ENCODE measurements around the gene PCDH9. TPM values are rescaled to one million over a fixed set of nuclear protein-coding genes. Genes with fewer than 3 reads are reported as not detected.

PCDH9 gene
- total and polyA plus RNA-seq, 2 of the 4 experiments (the other 2 are of a cell fraction) = 2.2 to 10.2 TPM

DNA sequence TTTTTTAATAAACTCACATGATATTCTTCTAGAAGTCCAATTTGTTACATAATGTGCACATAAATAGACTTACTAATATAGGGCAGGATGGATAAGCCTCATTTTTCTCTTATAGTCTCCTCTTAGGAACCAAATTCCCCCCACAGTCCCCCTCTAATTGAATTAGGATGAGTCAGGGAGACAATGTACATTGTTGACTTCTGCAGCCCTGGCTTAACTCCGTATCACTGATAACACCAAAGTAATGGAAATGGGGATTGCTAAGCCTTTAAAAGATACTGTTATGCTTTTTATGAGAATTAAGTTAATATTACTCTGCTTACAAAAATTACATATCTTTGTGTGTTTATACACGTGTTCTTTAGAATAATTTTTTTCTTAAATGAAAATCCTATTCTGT, 5.1 kb upstream of the PCDH9 start:
- no peaks in the 10 kb centered on the region for H3K79me1 ChIP-seq (ENCODE audit: low read depth in 1 of 2, low read length in 2 of 2)
- H3K9ac ChIP-seq (ENCODE audit: low read depth, low read length) = no peak overlapping the region
- no peaks in the 10 kb centered on the region for H3K36me3 ChIP-seq (ENCODE audit: control insufficient read depth, insufficient read depth, low read length)
- BruUV-seq (replicated peaks) = no TSS peak
- ChIA-PET POLR2A (ENCODE audit: unreplicated experiment) (no interaction called here), CTCF (no interaction called here)
- no peak overlapping the region for H3K23ac ChIP-seq (ENCODE audit: low read depth, low read length)
- dilution Hi-C loops (cut with HindIII; ENCODE audit: low sequenced_read_pairs, unreplicated experiment) (no loop called here), in situ Hi-C loops (cut with MboI; ENCODE audit: low sequenced_read_pairs) (no loop called here), intact Hi-C loops (cut with micrococcal nuclease) (loop anchor here (5.0 kb wide), 1 partner anchor 1578 kb away; no protein-coding TSS in a partner anchor)
- H3K56ac ChIP-seq (ENCODE audit: extremely low read depth, insufficient read depth, low read length) = no peak overlapping the region
- no peak overlapping the region for H2BK5ac ChIP-seq (ENCODE audit: low read depth, low read length, poor library complexity, severe bottlenecking)
- no peaks in the 10 kb centered on the region for H3K9me1 ChIP-seq (ENCODE audit: insufficient read depth, low read length)
- no peak overlapping the region for H2AK5ac ChIP-seq (ENCODE audit: low read depth, low read length)
- no peaks in the 10 kb centered on the region for H3K27me3 ChIP-seq (ENCODE audit: control insufficient read depth, insufficient read depth, low read length)
- H4K8ac ChIP-seq (ENCODE audit: low read depth in 2 of 2, low read length in 2 of 2) = no peak overlapping the region
- H2BK20ac ChIP-seq (ENCODE audit: low read depth, low read length) = no peak overlapping the region
- H3K9me3 ChIP-seq (ENCODE audit: control insufficient read depth, insufficient read depth, low read length) = no peaks in the 10 kb centered on the region
- no CpG with 5 or more reads among the region's 2 CpGs for WGBS, 2 experiments (ENCODE audit: extremely low coverage in 2 of 2, insufficient read length in 1 of 2)
- no peak overlapping the region for H3K18ac ChIP-seq (ENCODE audit: low read depth, low read length)
- no peak overlapping the region for H2BK120ac ChIP-seq (ENCODE audit: low read depth, low read length)
- no peak overlapping the region for H3K27ac ChIP-seq (ENCODE audit: insufficient read depth, low read length)
- H4K20me1 ChIP-seq (ENCODE audit: insufficient read depth, low read length) = no peaks in the 10 kb centered on the region
- no peak overlapping the region for H4K91ac ChIP-seq (ENCODE audit: insufficient read depth, low read depth, low read length)
- ATAC-seq (ENCODE audit: low read depth) = no peak
- no peak overlapping the region for H3K14ac ChIP-seq (replicated peaks; ENCODE audit: low read depth, low read length)
- DNase-seq = no peak
- no peak overlapping the region for H2AK9ac ChIP-seq (replicated peaks; ENCODE audit: low read depth, low read length, poor library complexity)
- H3K4me3 ChIP-seq (ENCODE audit: insufficient read depth, low read depth, low read length) = no peak overlapping the region
- H3K4me1 ChIP-seq (ENCODE audit: control insufficient read depth, insufficient read depth, low read length) = no peaks in the 10 kb centered on the region
- TF ChIP-seq, protein P1, sequence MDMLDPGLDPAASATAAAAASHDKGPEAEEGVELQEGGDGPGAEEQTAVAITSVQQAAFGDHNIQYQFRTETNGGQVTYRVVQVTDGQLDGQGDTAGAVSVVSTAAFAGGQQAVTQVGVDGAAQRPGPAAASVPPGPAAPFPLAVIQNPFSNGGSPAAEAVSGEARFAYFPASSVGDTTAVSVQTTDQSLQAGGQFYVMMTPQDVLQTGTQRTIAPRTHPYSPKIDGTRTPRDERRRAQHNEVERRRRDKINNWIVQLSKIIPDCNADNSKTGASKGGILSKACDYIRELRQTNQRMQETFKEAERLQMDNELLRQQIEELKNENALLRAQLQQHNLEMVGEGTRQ (IDR thresholded peaks at IDR 0.05; ENCODE audit: low read depth, low read length) = no peak
- TF ChIP-seq CHD1 (IDR thresholded peaks at IDR 0.05; ENCODE audit: low read depth, low read length) (no peak), POLR2A (IDR thresholded peaks at IDR 0.05; ENCODE audit: low read depth, low read length) (no peak), RAD21 (IDR thresholded peaks at IDR 0.05; ENCODE audit: low read length) (no peak), FOS (IDR thresholded peaks at IDR 0.05; ENCODE audit: low read depth, low read length) (no peak), RFX5 (IDR thresholded peaks at IDR 0.05; ENCODE audit: low read depth, low read length) (no peak), SMC3 (IDR thresholded peaks at IDR 0.05; ENCODE audit: low read depth, low read length) (no peak), BHLHE40 (IDR thresholded peaks at IDR 0.05; ENCODE audit: low read depth, low read length) (no peak), NFE2L2 (IDR thresholded peaks at IDR 0.05; ENCODE audit: low read depth, low read length) (no peak)
- TF ChIP-seq, protein P2, sequence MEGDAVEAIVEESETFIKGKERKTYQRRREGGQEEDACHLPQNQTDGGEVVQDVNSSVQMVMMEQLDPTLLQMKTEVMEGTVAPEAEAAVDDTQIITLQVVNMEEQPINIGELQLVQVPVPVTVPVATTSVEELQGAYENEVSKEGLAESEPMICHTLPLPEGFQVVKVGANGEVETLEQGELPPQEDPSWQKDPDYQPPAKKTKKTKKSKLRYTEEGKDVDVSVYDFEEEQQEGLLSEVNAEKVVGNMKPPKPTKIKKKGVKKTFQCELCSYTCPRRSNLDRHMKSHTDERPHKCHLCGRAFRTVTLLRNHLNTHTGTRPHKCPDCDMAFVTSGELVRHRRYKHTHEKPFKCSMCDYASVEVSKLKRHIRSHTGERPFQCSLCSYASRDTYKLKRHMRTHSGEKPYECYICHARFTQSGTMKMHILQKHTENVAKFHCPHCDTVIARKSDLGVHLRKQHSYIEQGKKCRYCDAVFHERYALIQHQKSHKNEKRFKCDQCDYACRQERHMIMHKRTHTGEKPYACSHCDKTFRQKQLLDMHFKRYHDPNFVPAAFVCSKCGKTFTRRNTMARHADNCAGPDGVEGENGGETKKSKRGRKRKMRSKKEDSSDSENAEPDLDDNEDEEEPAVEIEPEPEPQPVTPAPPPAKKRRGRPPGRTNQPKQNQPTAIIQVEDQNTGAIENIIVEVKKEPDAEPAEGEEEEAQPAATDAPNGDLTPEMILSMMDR (conservative IDR thresholded peaks at IDR 0.05; ENCODE audit: low read depth, low read length) = no peak
- no peak overlapping the region for H3K4me2 ChIP-seq (ENCODE audit: low read depth, low read length)
- no peak overlapping the region for H4K5ac ChIP-seq (ENCODE audit: low read depth, low read length)
- H2AFZ ChIP-seq (replicated peaks; ENCODE audit: low read length, poor library complexity) = no peak overlapping the region
- H2BK15ac ChIP-seq (ENCODE audit: low read depth, low read length) = no peak overlapping the region
- H3K4ac ChIP-seq (ENCODE audit: low read depth, low read length) = no peak overlapping the region

Measured in IMR-90 (cell line).